OCI-LY1 (cell line): ENCODE data around the gene SPART.

ENCODE experiments used
- H2AFZ ChIP-seq: fragments of 200-600 bp; sonication (generic), shearing (Covaris generic); 2 replicates; pipeline ENCODE4 v1.6.0; 2014; ENCODE audit warnings: antibody characterized with exemption, mild to moderate bottlenecking, low read length
- H3F3A ChIP-seq: fragments of 200-600 bp; sonication (generic), shearing (Covaris generic); 2 replicates; pipeline ENCODE4 v1.6.0; 2014; ENCODE audit warnings: mild to moderate bottlenecking, antibody characterized with exemption, low read length, moderate library complexity; ENCODE audit not compliant: insufficient read depth
- H3K27ac ChIP-seq: fragments of 200-600 bp; sonication (generic); 2 replicates; pipeline ENCODE4 v1.5.1; 2014; ENCODE audit warnings: low read length, mixed run types, mild to moderate bottlenecking, low read depth; ENCODE audit not compliant: poor library complexity, severe bottlenecking
- H3K27me3 ChIP-seq: fragments of 200-600 bp; sonication (generic); 2 replicates; pipeline ENCODE4 v1.6.0; 2014; ENCODE audit warnings: antibody characterized with exemption, mild to moderate bottlenecking, low read length, moderate library complexity; ENCODE audit not compliant: insufficient read depth
- H3K36me3 ChIP-seq: fragments of 200-600 bp; sonication (generic); 2 replicates; pipeline ENCODE4 v1.6.1; 2014; ENCODE audit warnings: mild to moderate bottlenecking, antibody characterized with exemption, low read length, moderate library complexity, mixed read lengths; ENCODE audit not compliant: insufficient read depth
- H3K4me1 ChIP-seq: fragments of 200-600 bp; sonication (generic); 2 replicates; pipeline ENCODE4 v1.5.1; 2014; ENCODE audit warnings: mild to moderate bottlenecking, low read length, moderate library complexity; ENCODE audit not compliant: insufficient read depth, severe bottlenecking
- H3K4me2 ChIP-seq: fragments of 200-600 bp; sonication (generic), shearing (Covaris generic); 2 replicates; pipeline ENCODE4 v1.6.1; 2014; ENCODE audit warnings: low read length
- H3K4me3 ChIP-seq: fragments of 200-600 bp; sonication (generic); 2 replicates; pipeline ENCODE4 v1.5.1; 2014; ENCODE audit warnings: low read length, low read depth, mild to moderate bottlenecking, mixed read lengths; ENCODE audit not compliant: poor library complexity, severe bottlenecking
- H3K79me2 ChIP-seq: fragments of 200-600 bp; shearing (Covaris generic); 2 replicates; pipeline ENCODE4 v1.6.1; 2016; ENCODE audit warnings: mixed run types, low read length, mixed read lengths; ENCODE audit not compliant: insufficient read depth
- H3K9ac ChIP-seq: fragments of 200-600 bp; sonication (generic), shearing (Covaris generic); 2 replicates; pipeline ENCODE4 v1.6.1; 2014; ENCODE audit warnings: mild to moderate bottlenecking, low read length, mixed read lengths
- H3K9me2 ChIP-seq: fragments of 200-600 bp; sonication (generic), shearing (Covaris generic); 2 replicates; pipeline ENCODE4 v1.6.1; 2014; ENCODE audit warnings: low read depth, mild to moderate bottlenecking, low read length, mixed read lengths
- H3K9me3 ChIP-seq: fragments of 200-600 bp; shearing (Covaris generic); 2 replicates; pipeline ENCODE4 v1.6.1; 2014; ENCODE audit warnings: low read length, mixed read lengths
- H4K20me1 ChIP-seq: fragments of 200-600 bp; sonication (generic), shearing (Covaris generic); 2 replicates; pipeline ENCODE4 v1.6.0; 2016; ENCODE audit warnings: mild to moderate bottlenecking, low read length; ENCODE audit not compliant: insufficient read depth
- EZH2 ChIP-seq: fragments of 200-600 bp; sonication (generic), shearing (Covaris generic); IDR thresholded peaks from 2 replicates; pipeline ENCODE4 v1.8.0; 2017; ENCODE audit warnings: borderline replicate concordance, mixed run types, mild to moderate bottlenecking, antibody characterized with exemption, low read length, moderate library complexity, mixed read lengths
- TF ChIP-seq, protein P1 (sequence below): fragments of 200-600 bp; sonication (generic), shearing (Covaris generic); IDR thresholded peaks from 2 replicates; pipeline ENCODE4 v1.5.1; 2017; ENCODE audit warnings: mild to moderate bottlenecking, antibody characterized with exemption, low read length, moderate library complexity, mixed read lengths

Gene SPART

DNA sequence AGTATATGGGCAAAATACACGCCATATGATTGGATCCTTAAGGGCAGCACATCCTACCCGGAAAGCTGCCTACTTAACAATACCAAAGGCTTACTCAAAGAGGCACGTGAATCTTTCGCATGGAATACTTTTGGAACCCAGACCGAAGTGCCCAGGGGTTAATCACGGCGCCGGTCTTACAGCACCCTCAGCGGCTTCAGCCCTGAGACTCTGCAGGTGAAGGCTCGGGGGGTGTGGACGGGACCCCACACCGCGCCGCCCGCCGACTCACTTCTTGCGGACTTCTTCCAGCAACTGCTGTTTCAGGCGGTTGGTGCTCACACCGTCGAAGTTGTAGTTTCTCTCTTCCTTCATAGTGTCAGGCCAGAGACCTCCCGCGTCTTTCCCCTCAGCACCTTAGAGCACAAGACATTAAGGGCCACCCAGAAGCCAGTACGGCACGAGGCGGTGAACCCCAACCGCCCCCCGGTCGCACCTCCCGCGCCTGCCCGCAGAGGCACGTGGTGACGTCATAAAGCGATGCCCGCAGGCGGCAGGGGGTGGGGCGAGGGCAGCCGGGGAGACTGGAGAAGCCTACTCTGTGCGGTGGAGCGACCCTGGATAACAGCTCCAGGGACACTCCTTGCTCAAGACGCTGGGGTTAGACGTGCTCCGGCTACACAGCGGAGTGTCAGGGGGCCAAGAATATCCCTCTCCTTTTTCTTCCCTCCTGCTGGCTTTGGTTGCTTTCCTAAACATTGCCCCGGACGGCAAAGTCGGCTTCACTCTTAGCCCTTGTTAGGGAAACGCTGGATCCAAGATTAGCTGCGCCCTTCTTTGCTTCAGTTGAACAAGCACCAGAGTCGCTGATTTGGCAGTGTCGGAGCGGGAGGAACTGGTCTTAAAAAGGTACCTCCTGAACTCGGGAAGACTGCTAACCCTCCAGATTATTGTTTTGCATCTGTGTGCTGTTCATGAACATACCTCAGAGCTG is 48.5 kb downstream of the SPART start, which contains the start of gene CCDC169:
CCDC169 (minus strand) TSS at position 449 of the 973 bp plus-strand sequence; CDS start at position 354, 95 bp downstream.
- Histone ChIP-seq H3K79me2 (no peaks in the 10 kb centered on the region), H3K4me1 (no peaks in the 10 kb centered on the region), H3K9me3 (no peaks in the 10 kb centered on the region), H3K27me3 (no peaks in the 10 kb centered on the region), H3F3A (no peaks in the 10 kb centered on the region), H4K20me1 (no peaks in the 10 kb centered on the region), H3K9me2 (no peaks in the 10 kb centered on the region), H3K27ac (no peak within 1 kb of the TSS), H3K4me2 (no peak within 1 kb of the TSS), H3K36me3 (no peaks in the 10 kb centered on the region), H3K4me3 (no peak within 1 kb of the TSS), H2AFZ (no peak within 1 kb of the TSS), H3K9ac (no peak within 1 kb of the TSS)
- no peak for TF ChIP-seq EZH2
- TF ChIP-seq, protein P1, sequence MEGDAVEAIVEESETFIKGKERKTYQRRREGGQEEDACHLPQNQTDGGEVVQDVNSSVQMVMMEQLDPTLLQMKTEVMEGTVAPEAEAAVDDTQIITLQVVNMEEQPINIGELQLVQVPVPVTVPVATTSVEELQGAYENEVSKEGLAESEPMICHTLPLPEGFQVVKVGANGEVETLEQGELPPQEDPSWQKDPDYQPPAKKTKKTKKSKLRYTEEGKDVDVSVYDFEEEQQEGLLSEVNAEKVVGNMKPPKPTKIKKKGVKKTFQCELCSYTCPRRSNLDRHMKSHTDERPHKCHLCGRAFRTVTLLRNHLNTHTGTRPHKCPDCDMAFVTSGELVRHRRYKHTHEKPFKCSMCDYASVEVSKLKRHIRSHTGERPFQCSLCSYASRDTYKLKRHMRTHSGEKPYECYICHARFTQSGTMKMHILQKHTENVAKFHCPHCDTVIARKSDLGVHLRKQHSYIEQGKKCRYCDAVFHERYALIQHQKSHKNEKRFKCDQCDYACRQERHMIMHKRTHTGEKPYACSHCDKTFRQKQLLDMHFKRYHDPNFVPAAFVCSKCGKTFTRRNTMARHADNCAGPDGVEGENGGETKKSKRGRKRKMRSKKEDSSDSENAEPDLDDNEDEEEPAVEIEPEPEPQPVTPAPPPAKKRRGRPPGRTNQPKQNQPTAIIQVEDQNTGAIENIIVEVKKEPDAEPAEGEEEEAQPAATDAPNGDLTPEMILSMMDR, result no peak

GRCh38 chr13:36294096-36294495 is 52.1 kb downstream of the SPART start:
- Histone ChIP-seq H3F3A (no peaks in the 10 kb centered on the region), H3K27me3 (no peaks in the 10 kb centered on the region), H3K9ac (no peak overlapping the region), H3K4me2 (no peak overlapping the region), H3K27ac (no peak overlapping the region), H3K79me2 (no peaks in the 10 kb centered on the region), H3K9me3 (no peaks in the 10 kb centered on the region), H3K9me2 (no peaks in the 10 kb centered on the region), H4K20me1 (no peaks in the 10 kb centered on the region), H3K4me3 (no peak overlapping the region), H3K4me1 (no peaks in the 10 kb centered on the region), H2AFZ (no peak overlapping the region), H3K36me3 (no peaks in the 10 kb centered on the region)
- TF ChIP-seq, protein P1, result no peak
- TF ChIP-seq EZH2, result no peak

DNA sequence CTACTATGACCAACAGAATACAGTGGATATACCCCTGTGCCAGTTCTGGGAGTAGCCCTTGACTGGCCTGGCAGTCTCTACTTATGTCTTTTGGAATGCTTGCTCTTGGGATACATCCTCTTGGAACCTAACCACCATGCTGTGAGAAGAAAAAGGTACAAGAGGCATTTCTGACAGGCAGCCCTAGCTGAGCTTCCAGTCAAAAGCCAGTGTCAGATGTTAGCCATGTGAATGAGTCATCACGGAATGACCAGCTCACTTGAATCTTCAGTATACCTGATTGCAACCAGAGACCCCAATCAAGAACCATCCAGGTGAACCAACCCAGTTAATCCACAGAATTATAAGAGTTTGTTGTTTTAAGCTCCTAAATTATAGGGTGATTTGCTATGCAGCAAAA is 52.7 kb downstream of the SPART start:
- Histone ChIP-seq H3K4me3 (no peak overlapping the region), H3K4me2 (no peak overlapping the region), H3K9me3 (no peaks in the 10 kb centered on the region), H2AFZ (no peak overlapping the region), H3K9me2 (no peaks in the 10 kb centered on the region), H3K27ac (no peak overlapping the region), H3F3A (no peaks in the 10 kb centered on the region), H3K4me1 (no peaks in the 10 kb centered on the region), H3K36me3 (no peaks in the 10 kb centered on the region), H4K20me1 (no peaks in the 10 kb centered on the region), H3K79me2 (no peaks in the 10 kb centered on the region), H3K27me3 (no peaks in the 10 kb centered on the region), H3K9ac (no peak overlapping the region)
- no peak for TF ChIP-seq EZH2
- TF ChIP-seq, protein P1, result no peak
